Skeletal muscle cell (primary cell): ENCODE results near the gene CTXN2.
A peak's percentile ranks its signal among the peaks of the same experiment; 100 is the strongest.

ENCODE experiments used
- DNase-seq: peaks from one replicate; pipeline ENCODE4 v3.0.0-alpha.2; 2010; ENCODE audit warnings: low read depth
- H3K4me3 ChIP-seq: 2 replicates; pipeline ENCODE4 v1.5.1; 2011; ENCODE audit warnings: low read depth, mild to moderate bottlenecking, control low read depth, low read length, moderate library complexity

Gene CTXN2

GRCh38 chr15:48191574-48192225 is at the start of gene CTXN2:
Gene CTXN2 (plus strand): TSS chr15:48191665. CDS start chr15:48201301, 9,636 bp downstream.
- H3K4me3 ChIP-seq: peak within 1 kb of the TSS; percentile 35
- DNase-seq: no peak

DNA sequence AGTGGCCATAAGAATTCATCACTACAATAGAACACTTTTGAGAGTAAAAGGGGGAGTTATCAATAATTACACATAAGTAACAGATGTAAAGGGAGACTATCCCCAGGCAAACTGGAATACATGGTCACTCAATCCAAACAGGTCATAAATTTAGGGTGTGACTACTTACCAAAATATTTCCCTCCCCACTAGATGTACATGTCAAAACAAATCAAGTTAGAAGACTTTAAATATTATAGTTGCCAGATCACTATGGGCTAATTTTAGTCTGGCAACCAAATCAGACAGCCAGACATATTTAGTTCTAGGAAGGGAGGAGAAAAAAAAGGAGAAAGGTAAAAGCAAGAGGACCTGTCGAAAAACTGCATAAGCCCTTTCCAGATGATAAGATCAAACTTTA is 47.6 kb upstream of the CTXN2 start:
- no peak overlapping the region for H3K4me3 ChIP-seq
- no peak for DNase-seq

DNA sequence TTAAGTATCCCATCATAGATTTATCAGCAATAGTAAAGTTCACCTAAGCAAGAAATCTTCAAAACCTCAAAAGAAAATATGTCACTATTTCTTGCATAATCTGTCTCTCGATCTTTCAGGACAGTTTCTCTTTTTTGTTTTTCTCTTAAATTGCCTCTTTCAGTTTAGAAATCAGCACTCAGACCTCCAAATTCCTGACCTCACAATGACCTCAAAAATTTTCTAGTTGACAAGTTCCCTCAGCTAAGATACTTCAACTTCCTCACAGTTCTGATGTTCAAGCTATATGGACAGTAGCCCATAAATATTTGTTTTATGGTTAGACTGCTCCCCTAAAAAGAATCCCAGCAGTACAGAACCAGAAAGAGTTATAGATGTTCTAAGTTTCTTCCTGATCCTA is 46.6 kb upstream of the CTXN2 start:
- H3K4me3 ChIP-seq: no peak overlapping the region
- no peak for DNase-seq

DNA sequence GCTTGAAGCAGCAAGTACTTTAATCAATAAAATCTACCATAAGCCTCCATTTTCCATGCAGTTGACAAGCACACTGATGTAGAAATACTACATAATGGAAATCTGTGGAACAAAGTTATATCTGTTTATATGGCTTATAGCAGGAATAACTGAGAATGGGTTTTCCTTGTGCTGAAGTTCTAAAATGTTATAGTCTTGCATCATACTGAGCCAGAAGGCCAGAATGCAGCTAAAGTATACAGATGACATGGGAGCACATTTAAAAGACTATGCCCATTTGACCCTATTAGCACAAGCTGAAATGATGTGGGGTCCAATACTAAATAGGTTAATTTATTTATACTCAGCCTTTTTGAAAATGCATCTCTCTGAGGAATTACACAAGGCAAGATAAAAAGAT is 45.5 kb upstream of the CTXN2 start:
- H3K4me3 ChIP-seq: no peak overlapping the region
- no peak for DNase-seq

DNA sequence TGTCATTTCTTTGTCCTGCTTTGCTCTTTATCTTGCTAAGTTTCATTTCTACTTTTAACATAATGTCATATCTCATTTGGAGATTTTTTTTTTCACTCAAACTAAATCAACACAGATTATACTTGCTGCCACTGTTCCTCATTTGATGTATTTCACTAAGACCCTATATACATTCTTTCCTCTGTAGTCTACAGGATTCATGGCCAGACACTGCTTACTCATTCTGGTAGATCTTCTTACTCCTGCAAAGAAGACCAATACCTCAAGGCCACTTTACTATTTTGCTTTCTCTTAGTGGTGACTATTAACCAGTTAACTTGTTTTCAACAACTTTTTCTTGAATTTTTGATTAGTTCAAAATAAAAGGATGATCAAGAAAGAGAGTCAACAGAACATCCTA is 44.1 kb upstream of the CTXN2 start:
- no peak for DNase-seq

DNA sequence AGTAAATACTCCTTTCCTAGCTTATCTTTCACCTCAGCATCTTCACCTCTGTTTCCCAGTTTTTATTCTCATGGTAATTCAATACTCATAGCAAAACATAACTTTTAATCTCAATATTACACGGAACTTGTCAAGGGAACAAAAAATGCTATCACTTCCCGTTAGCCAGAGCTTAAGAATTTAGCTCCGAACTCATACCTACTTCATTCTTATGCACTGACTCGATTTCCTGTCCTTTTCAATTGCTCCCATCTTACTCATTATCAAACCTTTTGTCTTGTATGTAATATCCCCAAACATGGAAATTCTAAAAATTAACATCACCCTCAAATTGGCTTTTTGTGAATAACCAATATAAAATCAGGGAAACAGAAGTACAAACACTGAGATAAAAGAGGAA is 41.6 kb upstream of the CTXN2 start:
- H3K4me3 ChIP-seq: no peak overlapping the region
- DNase-seq: peak; percentile 29

More for the DNA sequence above, 44.1 kb upstream of the CTXN2 start:
- H3K4me3 ChIP-seq: no peak overlapping the region

DNA sequence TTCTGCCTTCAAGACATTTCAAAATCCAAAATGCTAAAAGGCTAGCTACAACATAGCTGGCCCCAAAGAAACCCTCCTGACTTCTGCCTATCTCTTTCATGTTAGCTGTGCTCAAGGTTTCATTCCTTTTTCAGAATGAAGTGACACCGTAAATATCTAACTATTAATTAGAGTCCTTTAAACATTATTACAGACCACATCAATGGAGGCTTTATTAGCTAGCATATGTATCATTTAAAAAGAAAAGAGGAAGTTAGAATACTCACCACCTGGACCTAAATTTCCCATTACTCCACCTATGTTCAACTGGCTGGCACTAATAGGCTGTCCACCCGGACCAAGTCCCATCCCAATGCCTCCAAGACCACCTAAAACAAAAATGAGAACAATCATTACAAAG is 37.9 kb upstream of the CTXN2 start:
- H3K4me3 ChIP-seq: no peak overlapping the region
- no peak for DNase-seq

GRCh38 chr15:48168616-48169015 is 22.8 kb upstream of the CTXN2 start:
- no peak overlapping the region for H3K4me3 ChIP-seq
- DNase-seq: no peak

GRCh38 chr15:48170981-48171380 is 20.5 kb upstream of the CTXN2 start:
- DNase-seq: no peak
- H3K4me3 ChIP-seq: no peak overlapping the region

DNA sequence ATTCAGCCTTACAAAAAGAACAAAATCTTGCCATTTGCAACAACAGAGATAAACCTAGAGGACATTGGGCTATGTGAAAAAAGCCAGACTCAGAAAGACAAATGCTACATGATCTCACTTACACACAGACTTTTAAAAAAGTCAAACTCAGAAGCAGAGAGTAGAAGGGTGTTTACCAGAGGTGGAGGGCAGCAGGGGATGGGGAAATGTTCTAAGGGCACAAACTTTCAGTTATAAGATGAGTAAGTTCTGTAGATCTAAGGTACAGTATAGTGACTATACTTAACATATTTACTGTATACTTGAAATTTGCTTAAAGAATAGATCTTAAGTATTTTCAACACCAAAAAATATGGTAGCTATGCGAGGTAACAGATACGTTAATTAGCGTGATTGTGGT is 16.3 kb upstream of the CTXN2 start:
- DNase-seq: no peak
- H3K4me3 ChIP-seq: no peak overlapping the region

GRCh38 chr15:48176112-48176511 is 15.4 kb upstream of the CTXN2 start:
- DNase-seq: peak; percentile 3
- H3K4me3 ChIP-seq: no peak overlapping the region

DNA sequence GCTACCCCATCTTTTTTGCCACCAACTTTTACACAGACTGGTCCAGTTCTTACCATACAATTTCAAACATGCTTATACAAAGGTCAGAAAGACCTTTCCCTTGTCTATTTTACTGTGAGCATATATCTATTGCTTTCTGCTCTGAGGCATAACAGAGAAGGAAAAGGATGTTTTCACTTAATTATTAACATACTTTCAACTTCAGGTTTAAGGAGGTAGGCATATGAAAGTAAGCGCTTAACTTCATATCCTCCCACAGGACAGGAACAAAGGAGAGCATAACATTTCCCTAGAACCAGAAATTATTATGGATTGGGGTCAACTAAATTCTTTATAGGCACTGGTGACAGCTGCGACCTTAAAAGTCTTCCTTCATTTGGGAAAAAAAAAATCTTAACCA is 14.5 kb upstream of the CTXN2 start:
- no peak for DNase-seq
- H3K4me3 ChIP-seq: peak overlapping the region; percentile 69

DNA sequence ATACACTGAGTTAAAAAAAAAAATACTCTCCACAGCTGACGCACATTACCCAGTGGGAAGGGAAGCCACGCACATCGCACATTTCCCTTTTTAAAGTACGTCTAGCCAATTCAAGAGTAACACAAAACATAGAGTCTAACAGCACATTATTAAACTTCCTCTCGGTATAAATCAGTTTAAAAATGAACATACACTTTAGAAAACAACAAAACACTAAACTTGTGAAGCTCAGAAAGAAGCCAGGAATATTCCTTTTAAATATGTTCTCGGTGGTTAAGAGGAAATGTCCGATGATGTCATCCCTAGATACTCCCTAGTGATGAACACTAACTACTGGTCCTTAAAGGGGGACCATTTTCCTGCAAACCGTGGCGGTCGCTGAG is 14.1 kb upstream of the CTXN2 start:
- H3K4me3 ChIP-seq: peak overlapping the region; percentile 69
- DNase-seq: peak; percentile 3

- peak within 1 kb of the TSS; percentile 69 for H3K4me3 ChIP-seq
- peak; percentile 10 for DNase-seq
Measured at GRCh38 chr15:48177766-48178647, 13.5 kb upstream of the CTXN2 start, which contains the start of gene MYEF2. Gene MYEF2 (minus strand): TSS chr15:48178295. CDS start chr15:48178237, 58 bp downstream.

DNA sequence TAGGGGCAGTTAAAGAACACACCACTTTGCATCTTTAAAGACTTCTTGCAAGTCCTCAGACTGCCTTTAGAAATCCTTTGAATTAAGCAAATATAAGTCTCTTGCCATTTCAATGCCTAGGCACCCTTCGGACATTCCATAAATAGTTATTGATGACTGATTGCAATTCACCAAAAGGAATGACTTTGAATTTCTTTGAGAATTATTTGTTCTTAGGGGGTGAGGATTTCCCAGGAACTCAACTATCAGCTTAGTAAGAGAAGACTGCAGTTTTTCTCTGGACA is 12.9 kb upstream of the CTXN2 start:
- H3K4me3 ChIP-seq: peak overlapping the region; percentile 69
- no peak for DNase-seq

DNA sequence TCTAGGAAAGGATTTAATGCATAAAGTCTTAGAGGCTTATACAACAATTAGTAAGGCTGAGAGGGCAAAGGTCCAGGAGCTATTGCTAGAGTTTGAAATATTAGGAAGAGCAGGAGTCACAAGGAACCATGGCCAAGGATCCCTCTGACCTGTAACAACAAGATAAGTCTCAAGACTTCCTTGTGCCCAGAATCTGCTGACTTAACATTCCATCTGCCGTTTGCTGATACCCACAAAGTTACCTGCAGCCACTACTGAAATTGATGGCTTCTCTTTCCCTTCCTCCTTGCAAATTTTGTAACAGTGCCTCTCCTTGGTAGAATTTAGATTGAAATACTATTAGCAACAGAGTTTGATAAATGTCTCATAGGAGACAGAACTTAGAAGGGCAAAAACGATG is 8.7 kb upstream of the CTXN2 start:
- H3K4me3 ChIP-seq: no peak overlapping the region

GRCh38 chr15:48185529-48185928 is 5.9 kb upstream of the CTXN2 start:
- no peak overlapping the region for H3K4me3 ChIP-seq
- DNase-seq: no peak

More for the DNA sequence above, 8.7 kb upstream of the CTXN2 start:
- DNase-seq: no peak

DNA sequence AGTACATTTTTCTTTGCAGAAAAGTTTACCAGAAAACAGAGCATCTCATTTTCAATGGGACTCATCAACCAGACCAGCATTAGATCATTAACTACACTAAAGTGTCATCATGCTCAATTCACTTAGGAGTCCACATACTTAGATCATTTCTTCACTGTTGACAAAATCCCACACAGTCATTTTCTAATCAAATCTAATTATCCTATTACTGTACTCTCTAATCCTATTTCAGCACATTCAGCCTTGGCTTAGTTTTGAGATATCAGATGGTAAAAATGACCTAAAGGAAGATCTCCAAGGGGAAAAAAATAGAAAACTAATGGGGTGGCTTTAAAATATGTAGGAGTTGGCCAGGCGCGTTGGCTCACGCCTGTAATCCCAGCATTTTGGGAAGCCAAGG is 5.2 kb upstream of the CTXN2 start:
- no peak overlapping the region for H3K4me3 ChIP-seq
- DNase-seq: no peak

- peak; percentile 29 for DNase-seq
- H3K4me3 ChIP-seq: peak overlapping the region; percentile 35
Measured at GRCh38 chr15:48190932-48191573, 412 bp upstream of the CTXN2 start.

- H3K4me3 ChIP-seq: no peak overlapping the region
- no peak for DNase-seq
Measured at GRCh38 chr15:48202068-48202467, 10.6 kb downstream of the CTXN2 start.

- no peak for DNase-seq
- H3K4me3 ChIP-seq: no peak within 1 kb of the TSS
Measured at GRCh38 chr15:48205981-48206380, 14.5 kb downstream of the CTXN2 start, which contains the start of gene SLC12A1. Gene SLC12A1 (plus strand): TSS chr15:48206302. CDS start chr15:48207720, 1,418 bp downstream.
